ENCODE measurements around the gene DNAJB1. TPM values are rescaled to one million over a fixed set of nuclear protein-coding genes. Genes with fewer than 3 reads are reported as not detected.

DNAJB1 gene
- total RNA-seq, 1 experiment from 2014 or later: 77.7 TPM

DNA sequence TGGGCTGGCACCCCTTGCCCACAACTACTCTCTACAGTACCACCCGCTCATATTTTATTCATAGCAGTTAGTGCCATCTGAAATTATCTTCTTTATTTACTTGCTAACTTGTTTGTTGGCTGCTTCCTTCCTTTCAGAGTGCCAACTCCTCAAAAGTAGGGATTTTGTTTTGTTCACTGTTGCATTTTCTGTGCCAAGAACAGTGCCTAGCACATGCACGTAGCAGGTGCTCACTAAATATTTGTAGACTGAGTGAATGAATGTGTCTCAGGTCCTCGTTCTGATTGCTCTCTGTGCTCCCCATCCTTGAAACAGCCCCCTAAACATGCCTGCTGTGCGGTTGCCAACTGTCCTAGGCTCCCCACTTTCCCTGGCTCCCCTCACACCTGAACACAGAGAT, 23.8 kb downstream of the DNAJB1 start:
- H4K8ac ChIP-seq (replicated peaks; ENCODE audit: insufficient read length, low read depth, low read length): no peak overlapping the region
- Mint-ChIP-seq H3K4me1 (peaks cover 22% of the 10 kb centered on the region in 2 experiments), H3K4me3 (peak overlapping the region; percentile 87 to 94), H3K9me3 (no peaks in the 10 kb centered on the region), H3K27me3 (ENCODE audit: low read depth) (no peaks in the 10 kb centered on the region; the same call in none of the 2 replicates), H3K27ac (0 out of 7 replicates have a peak overlapping the region, but pooled peaks of 1 of the 3 experiments have one; percentile 13), H3K36me3 (ENCODE audit: insufficient read depth in 1 of 3, low read depth in 3 of 3) (peaks cover 19 to 40% (median 31%) of the 10 kb centered on the region in 3 experiments)
- peaks cover 4% of the 10 kb centered on the region; the same call in 1 of the 2 replicates for H3K4me1 ChIP-seq (ENCODE audit: insufficient read depth, low read length)
- H4K5ac ChIP-seq (ENCODE audit: insufficient read length, low read depth, low read length): no peak overlapping the region
- no peak overlapping the region for H3K18ac ChIP-seq (ENCODE audit: insufficient read length, low read depth, low read length)
- no CpG with 5 or more reads among the region's 4 CpGs for WGBS (ENCODE audit: extremely low coverage, insufficient read length, low lambda C conversion rate)
- H2BK12ac ChIP-seq (ENCODE audit: insufficient read length, low read depth, low read length): no peak overlapping the region
- H4K20me1 ChIP-seq (ENCODE audit: control insufficient read depth, insufficient read depth, insufficient read length): no peaks in the 10 kb centered on the region
- H3K9me3 ChIP-seq (ENCODE audit: control insufficient read depth, low read depth, low read length): no peaks in the 10 kb centered on the region
- H2BK15ac ChIP-seq (ENCODE audit: low read depth, low read length): no peak overlapping the region
- H3T11ph ChIP-seq (ENCODE audit: low read length): no peak overlapping the region
- no peaks in the 10 kb centered on the region for H3K27me3 ChIP-seq (ENCODE audit: insufficient read depth, low read length)
- no peak overlapping the region for H2BK20ac ChIP-seq (ENCODE audit: low read depth, low read length, poor library complexity, severe bottlenecking)
- no peak overlapping the region for H2BK5ac ChIP-seq (ENCODE audit: insufficient read length, low read length)
- no peak overlapping the region for H3K27ac ChIP-seq (ENCODE audit: insufficient read length, low read depth, low read length)
- peaks cover 3% of the 10 kb centered on the region for H3K79me1 ChIP-seq (ENCODE audit: insufficient read depth, low read depth, low read length, poor library complexity, severe bottlenecking)
- H3K14ac ChIP-seq (ENCODE audit: insufficient read depth, low read length): no peak overlapping the region
- no peak overlapping the region for H3K4me2 ChIP-seq (ENCODE audit: insufficient read depth, insufficient read length, low read length)
- H3K56ac ChIP-seq (ENCODE audit: insufficient read length, low read depth, low read length): no peak overlapping the region
- H3K4ac ChIP-seq (ENCODE audit: low read depth, low read length): no peak overlapping the region
- H2AK5ac ChIP-seq (ENCODE audit: insufficient read length, low read length): no peak overlapping the region
- no peak overlapping the region for H3K23ac ChIP-seq (ENCODE audit: insufficient read length, low read depth, low read length)
- no peak for DNase-seq
- H3K79me2 ChIP-seq (ENCODE audit: insufficient read depth, low read length): peaks cover 2% of the 10 kb centered on the region; the same call in 1 of the 2 replicates
- TF ChIP-seq, protein P1, sequence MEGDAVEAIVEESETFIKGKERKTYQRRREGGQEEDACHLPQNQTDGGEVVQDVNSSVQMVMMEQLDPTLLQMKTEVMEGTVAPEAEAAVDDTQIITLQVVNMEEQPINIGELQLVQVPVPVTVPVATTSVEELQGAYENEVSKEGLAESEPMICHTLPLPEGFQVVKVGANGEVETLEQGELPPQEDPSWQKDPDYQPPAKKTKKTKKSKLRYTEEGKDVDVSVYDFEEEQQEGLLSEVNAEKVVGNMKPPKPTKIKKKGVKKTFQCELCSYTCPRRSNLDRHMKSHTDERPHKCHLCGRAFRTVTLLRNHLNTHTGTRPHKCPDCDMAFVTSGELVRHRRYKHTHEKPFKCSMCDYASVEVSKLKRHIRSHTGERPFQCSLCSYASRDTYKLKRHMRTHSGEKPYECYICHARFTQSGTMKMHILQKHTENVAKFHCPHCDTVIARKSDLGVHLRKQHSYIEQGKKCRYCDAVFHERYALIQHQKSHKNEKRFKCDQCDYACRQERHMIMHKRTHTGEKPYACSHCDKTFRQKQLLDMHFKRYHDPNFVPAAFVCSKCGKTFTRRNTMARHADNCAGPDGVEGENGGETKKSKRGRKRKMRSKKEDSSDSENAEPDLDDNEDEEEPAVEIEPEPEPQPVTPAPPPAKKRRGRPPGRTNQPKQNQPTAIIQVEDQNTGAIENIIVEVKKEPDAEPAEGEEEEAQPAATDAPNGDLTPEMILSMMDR (conservative IDR thresholded peaks at IDR 0.05): no peak
- no peak overlapping the region for H4K91ac ChIP-seq (ENCODE audit: insufficient read length, low read depth, low read length)
- no peak overlapping the region for H2AFZ ChIP-seq (ENCODE audit: low read length)
- no peak overlapping the region for H3K9ac ChIP-seq (ENCODE audit: extremely low read depth, insufficient read length, low read length)
- no peak overlapping the region for H2BK120ac ChIP-seq (ENCODE audit: low read depth, low read length, poor library complexity, severe bottlenecking)
- peaks cover 4% of the 10 kb centered on the region for H3K23me2 ChIP-seq (ENCODE audit: insufficient read length, low read depth, low read length, poor library complexity, severe bottlenecking)

All from H9 (cell line).